ENCODE measurements around the gene OTX1.

The OTX1 gene

DNA sequence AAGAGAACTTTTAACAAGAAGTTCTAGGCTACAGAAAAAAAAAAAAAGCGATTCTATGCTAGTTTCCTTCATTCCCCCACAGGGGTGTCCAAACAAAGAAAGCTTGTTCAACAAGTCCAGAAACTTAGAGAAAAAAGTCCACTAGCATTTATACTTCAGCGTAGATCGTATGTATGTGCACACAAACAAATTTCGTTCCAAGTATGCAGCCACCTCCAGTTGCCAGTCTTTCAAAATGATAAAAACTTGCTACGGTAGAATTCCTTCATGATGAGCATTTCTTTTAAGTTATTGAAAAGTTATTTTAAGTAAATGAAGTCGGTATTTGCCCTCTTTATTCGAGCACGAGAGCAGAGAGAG is 3.7 kb upstream of the OTX1 start:
- no peak for DNase-seq (ENCODE audit: extremely low read depth in 1 of 2, low read depth in 1 of 2)

DNA sequence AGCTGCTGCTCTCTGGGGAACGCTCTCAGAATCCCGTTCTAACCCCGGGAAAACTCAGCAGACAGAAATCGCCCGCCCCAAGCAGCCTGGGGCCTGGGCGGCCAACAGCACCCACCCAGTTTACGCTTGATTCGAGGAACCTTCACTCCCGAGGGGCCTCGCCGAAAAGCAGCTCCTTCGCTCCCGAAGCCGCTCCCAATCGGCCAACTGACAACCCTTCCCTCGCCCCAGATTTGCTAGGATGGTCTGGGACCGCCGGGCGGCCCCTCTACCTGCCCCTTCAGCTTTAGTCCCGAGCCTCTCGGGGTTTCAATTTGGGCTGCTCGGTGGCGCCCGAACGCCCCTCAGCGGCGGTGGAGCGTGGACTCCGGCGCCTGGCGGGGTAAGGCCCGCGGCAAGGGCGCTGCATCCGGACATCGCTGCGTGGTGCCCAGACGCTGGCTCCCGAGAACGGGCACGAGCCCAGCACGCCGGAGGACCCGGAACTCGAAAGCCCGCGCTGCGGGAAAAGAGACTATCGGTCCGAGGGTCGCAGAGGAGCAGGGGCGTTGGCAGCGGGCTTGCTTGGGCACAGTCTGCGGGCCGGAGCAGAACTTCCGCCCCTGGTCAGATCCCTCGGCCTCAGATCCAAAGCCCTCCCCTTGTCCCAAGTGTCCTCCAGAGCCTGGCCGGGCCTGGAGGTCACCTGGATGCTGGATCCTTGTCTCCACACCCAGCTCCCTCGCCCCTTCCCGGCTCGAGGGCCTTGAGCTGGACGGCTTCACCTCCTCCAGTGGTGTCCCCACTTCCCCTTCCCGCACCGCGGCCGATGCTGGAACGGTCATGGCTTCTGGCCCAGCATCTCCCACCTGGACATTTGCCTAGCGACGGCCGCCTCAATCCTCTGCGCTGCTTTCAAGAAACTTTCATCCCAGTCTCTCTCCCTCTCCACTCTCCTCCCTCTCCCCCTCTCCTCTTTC is 3.0 kb upstream of the OTX1 start:
- no peak for DNase-seq (ENCODE audit: extremely low read depth in 1 of 2, low read depth in 1 of 2)

- DNase-seq (ENCODE audit: extremely low read depth in 1 of 2, low read depth in 1 of 2) = no peak
These were observed 2.1 kb upstream of the OTX1 start for GRCh38 chr2:63048367-63049171.

GRCh38 chr2:63049211-63049969 is 1.2 kb upstream of the OTX1 start:
- DNase-seq (ENCODE audit: extremely low read depth in 1 of 2, low read depth in 1 of 2) = no peak

- no peak for DNase-seq (ENCODE audit: extremely low read depth in 1 of 2, low read depth in 1 of 2)
These were observed 678 bp upstream of the OTX1 start for GRCh38 chr2:63049970-63050333.

DNA sequence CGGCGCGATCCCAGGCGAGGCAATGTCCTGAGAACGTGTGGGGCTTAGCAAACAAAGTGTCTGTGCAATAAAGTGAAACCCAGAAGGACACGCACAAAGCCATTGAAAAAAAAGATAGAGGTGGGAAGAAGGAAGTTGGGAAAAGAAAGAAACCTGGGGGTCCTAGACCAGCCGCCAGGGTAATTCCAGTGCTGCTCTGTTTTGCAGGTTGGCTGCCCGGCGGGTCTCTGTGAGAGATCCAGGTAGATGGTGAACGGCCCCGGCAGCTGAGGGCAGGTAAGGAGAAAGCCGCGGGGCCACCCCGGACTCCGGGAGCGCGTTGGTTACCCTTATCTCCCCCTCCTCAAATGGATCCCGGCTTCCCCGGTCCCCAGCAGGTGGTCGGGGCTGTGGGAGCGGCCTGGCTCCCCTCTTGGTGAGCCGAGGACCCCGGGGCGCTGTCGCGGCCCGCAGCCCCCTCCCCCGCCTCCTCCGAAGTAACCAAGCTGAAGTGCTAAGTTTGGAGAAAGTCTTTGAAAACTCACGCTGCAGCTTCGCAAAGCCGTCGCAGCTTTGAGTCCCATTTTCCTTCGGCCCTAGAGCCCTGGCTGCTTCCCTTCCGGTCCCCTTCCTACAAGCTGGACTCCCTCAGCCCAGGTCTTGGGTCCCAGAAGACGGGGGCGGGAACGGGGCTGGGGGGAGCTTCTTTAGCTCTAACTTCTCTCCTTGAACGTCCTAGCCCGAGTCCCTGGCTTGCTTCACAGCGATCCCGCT is 588 bp downstream of the OTX1 start:
- no peak for DNase-seq (ENCODE audit: extremely low read depth in 1 of 2, low read depth in 1 of 2)

- DNase-seq (ENCODE audit: extremely low read depth in 1 of 2, low read depth in 1 of 2) = no peak
These were observed 1.2 kb downstream of the OTX1 start for GRCh38 chr2:63051795-63052333.

- no peak for DNase-seq (ENCODE audit: extremely low read depth in 1 of 2, low read depth in 1 of 2)
These were observed 1.9 kb downstream of the OTX1 start for GRCh38 chr2:63052411-63053080.

DNA sequence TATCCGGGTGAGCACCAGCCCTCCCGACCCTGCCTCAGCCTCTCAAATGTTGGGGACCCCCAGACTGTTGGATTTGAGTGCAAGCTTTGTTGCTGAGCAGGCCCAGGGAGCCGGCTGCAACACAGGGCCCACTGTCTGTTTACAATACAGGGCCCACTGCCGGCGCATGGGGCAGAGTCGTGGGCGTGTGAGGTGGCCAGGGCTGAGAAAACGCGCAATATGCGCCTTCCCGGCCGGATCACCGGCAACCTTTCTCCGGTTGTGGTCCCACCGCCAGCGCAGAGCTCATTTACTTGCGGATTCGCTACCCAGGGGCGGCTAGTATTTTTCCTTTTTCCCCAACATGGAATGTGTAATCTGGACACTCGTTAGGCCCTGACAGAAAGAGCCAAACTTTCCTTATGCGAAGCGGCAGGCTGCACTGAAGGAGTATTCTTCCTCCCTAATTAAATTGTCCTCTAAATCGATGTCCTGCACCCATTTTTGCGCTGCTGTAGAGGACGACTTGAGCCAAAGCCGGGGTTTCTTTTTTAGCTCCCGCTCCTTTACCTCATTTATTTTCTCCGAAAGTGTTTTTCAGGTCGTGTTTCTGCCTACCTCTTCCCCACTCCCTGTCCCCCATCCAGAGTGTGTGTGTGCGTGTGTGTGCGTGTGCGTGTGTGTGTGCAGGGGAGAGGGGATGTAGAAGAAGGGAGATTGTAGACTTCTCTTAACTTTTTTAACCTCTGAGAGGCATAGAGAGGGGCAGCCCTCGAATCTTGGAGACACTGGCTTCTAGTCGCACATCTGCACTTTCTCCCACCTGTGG is 2.7 kb downstream of the OTX1 start:
- DNase-seq (ENCODE audit: extremely low read depth in 1 of 2, low read depth in 1 of 2) = no peak

- DNase-seq (ENCODE audit: extremely low read depth in 1 of 2, low read depth in 1 of 2) = no peak
These were observed 3.4 kb downstream of the OTX1 start for GRCh38 chr2:63053889-63054602.

DNA sequence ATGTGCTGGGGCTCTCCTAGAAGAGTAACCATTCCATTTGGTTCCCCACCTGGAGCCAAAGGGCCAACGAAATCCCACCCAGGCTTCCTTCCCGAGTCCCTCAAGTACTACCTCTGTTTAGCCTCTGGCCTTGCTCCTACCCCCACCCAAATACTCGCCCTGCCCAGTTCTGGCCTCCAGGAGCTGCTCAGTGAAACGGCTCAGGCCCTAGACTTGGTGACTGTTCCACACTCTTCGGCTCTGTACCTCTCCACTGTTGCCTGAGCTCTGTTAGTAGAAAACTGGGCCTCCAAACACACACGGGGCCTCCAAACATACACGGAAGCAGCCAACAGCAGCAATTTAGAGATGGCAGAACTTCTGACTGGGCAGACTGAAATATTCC is 4.2 kb downstream of the OTX1 start:
- no peak for DNase-seq (ENCODE audit: extremely low read depth in 1 of 2, low read depth in 1 of 2)

DNA sequence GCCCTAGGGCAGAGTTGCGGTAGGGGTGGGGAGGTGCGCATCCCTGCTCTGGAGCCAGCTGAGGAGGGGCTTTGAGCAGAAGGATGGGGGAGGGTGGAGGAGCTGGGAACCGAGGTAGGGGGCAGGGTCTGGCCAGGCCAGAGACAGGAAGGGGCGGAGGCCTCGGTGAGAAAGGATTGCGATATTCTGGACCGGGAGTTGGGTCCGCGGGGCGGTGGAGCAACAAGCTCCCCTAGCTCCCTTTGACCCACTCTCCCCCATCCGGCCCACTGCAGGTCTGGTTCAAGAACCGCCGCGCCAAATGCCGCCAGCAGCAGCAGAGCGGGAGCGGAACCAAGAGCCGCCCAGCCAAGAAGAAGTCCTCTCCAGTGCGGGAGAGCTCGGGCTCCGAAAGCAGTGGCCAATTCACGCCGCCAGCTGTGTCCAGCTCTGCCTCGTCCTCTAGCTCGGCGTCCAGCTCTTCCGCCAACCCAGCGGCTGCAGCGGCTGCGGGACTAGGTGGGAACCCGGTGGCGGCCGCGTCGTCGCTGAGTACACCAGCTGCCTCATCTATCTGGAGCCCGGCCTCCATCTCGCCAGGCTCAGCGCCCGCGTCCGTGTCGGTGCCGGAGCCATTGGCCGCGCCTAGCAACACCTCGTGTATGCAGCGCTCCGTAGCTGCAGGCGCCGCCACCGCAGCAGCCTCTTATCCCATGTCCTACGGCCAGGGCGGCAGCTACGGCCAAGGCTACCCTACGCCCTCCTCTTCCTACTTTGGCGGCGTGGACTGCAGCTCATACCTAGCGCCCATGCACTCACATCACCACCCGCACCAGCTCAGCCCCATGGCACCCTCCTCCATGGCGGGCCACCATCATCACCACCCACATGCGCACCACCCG is 4.8 kb downstream of the OTX1 start:
- DNase-seq (ENCODE audit: extremely low read depth in 1 of 2, low read depth in 1 of 2) = no peak

GRCh38 chr2:63056107-63057050 is 5.7 kb downstream of the OTX1 start:
- DNase-seq (ENCODE audit: extremely low read depth in 1 of 2, low read depth in 1 of 2) = no peak

- no peak for DNase-seq (ENCODE audit: extremely low read depth in 1 of 2, low read depth in 1 of 2)
These were observed 6.9 kb downstream of the OTX1 start for GRCh38 chr2:63057249-63058143.

Measured in activated CD8-positive, alpha-beta memory T cell treated with anti-CD3 and anti-CD28 coated beads for 1 hour (primary cell).